Heart right ventricle (tissue), 16 donors: ENCODE data around the gene C1S. TPM values are rescaled to one million over a fixed set of nuclear protein-coding genes. Genes with fewer than 3 reads are reported as not detected.

ENCODE experiments used
- ATAC-seq, 8 donors: fragments of 200-7000 bp; cut with Tn5 transposase; one replicate each; pipeline ENCODE4 v1.9.1; 2020; ENCODE audit warnings: mild to moderate bottlenecking in 8 of 8, moderate library complexity in 8 of 8, moderate number of reproducible peaks in 1 of 8
- DNase-seq, 2 donors: peaks; one replicate each; pipeline ENCODE4 v3.0.0-alpha.2; 2020
- H3K27ac ChIP-seq, 10 donors: fragments of 200-600 bp; sonication (generic) in 2 of 10; one replicate each; pipeline versions ENCODE4 v1.5.0 to v1.8.0; 2020 to 2022; ENCODE audit warnings: mild to moderate bottlenecking in 3 of 10
- H3K27me3 ChIP-seq, 7 donors: fragments of 200-600 bp; one replicate each; pipeline ENCODE4 v1.8.0; 2021 to 2022; ENCODE audit warnings: mild to moderate bottlenecking in 2 of 7
- H3K36me3 ChIP-seq, 9 donors: fragments of 200-600 bp; sonication (generic) in 1 of 9; one replicate each; pipeline versions ENCODE4 v1.5.0 to v1.8.0; 2020 to 2022; ENCODE audit warnings: mild to moderate bottlenecking in 2 of 9
- H3K4me1 ChIP-seq, 9 donors: fragments of 200-600 bp; sonication (generic) in 1 of 9; one replicate each; pipeline versions ENCODE4 v1.5.0 to v1.8.0; 2020 to 2022; ENCODE audit warnings: mild to moderate bottlenecking in 4 of 9
- H3K4me3 ChIP-seq, 10 donors: fragments of 200-600 bp; sonication (generic) in 2 of 10; one replicate each; pipeline versions ENCODE4 v1.5.0 to v1.8.0; 2020 to 2022; ENCODE audit warnings: mild to moderate bottlenecking in 7 of 10, moderate library complexity in 2 of 10
- H3K9me3 ChIP-seq, 11 donors: fragments of 200-600 bp in 10 of 11; sonication (generic) in 2 of 11; one replicate each; pipeline versions ENCODE4 v1.5.0 to v1.8.0; 2013 to 2022; ENCODE audit warnings: mild to moderate bottlenecking in 2 of 11, control low read depth in 1 of 11, moderate library complexity in 1 of 11
- CTCF ChIP-seq, 9 donors: fragments of 200-600 bp; sonication (generic) in 2 of 9; IDR thresholded peaks; one replicate each; pipeline versions ENCODE4 v1.5.0 to v1.8.0; 2021 to 2022; ENCODE audit warnings: antibody characterized with exemption in 9 of 9, mild to moderate bottlenecking in 5 of 9, moderate library complexity in 1 of 9
- WGBS, 2 donors: extraction: QIAGEN DNeasy Blood & Tissue Kit; methylation state at CpG; one replicate each; pipeline ENCODE4 v1.1.7; 2013; ENCODE audit warnings: inconsistent platforms in 1 of 2; 5-methylcytosine and 5-hydroxymethylcytosine counted together
- intact Hi-C, 10 donors: fragments of 100-400 bp; cut with DNase I; formaldehyde crosslinking; loops; one replicate each; pipeline versions ENCODE4 v1.11.1 to v1.14.2; 2022
- polyA plus RNA-seq, 2 donors: library from polyadenylated mRNA; stranded (reverse); fragments of 200-250 nt; gene quantifications; one replicate each; pipeline ENCODE4 v1.2.3, GENCODE V29; 2013
- total RNA-seq, 10 donors: library from RNA; stranded (reverse); fragmentation: NEBNext Ultra II Directional in 3 of 10; extraction: Animal tissue kit (Norgen Biotek cat#: 25700) in 3 of 10; gene quantifications; one replicate each; pipeline versions ENCODE4 v1.2.1 to v1.2.4, GENCODE V29; 2021 to 2023
- donor health status: Arrhythmogenic right ventricular cardiomyopathy.
- donor health status: ischemic (EF 13 %, LVEDD 7.1; RV severe dilation, severe dysfunction).
- donor health status: healthy with polysubstance abuse.
- donor health status: DM: no; HTN: yes; CAD: no.
- donor health status: DM: no; HTN: no; CAD: no.
- donor health status: ischemic (EF 25% LVEDD 6.9; RV normal size, moderate dysfunction).
- donor health status: ischemic (EF 25% LVEDD 5.7; RV mildly dilated, moderate dysfunction).
- donor health status: healthy.
- donor health status: DM: yes; HTN: yes; CAD: no.
- donor health status: Ischemic cardiomyopathy.
- donor health status: ischemic (EF 35%, LVEDD 5.7; RV mildly dilated, moderate dysfunction).
- donor health status: nonischemic (EF 11% LVEDD 7.7; RV severe dilation, severe dysfunction).
- donor health status: DM: yes; HTN: yes; CAD: no.
- donor health status: PGD.
- donor health status: ischemic (EF 29% LVEDD 5.4; RV normal size, mild dysfunction).
- donor health status: nonischemic (EF 23%, LVEDD 6.1; RV moderate dilation, normal function).

C1S gene
- total and polyA plus RNA-seq, 12 donors, result 25.1 to 151 (median 53.5) TPM

GRCh38 chr12:7038591-7038990 lies 21.9 kb upstream of the C1S start:
- no peaks in the 10 kb centered on the region for H3K27me3 ChIP-seq
- no peak overlapping the region for H3K4me3 ChIP-seq
- no peak for TF ChIP-seq CTCF (IDR thresholded peaks at IDR 0.05)
- no peak for DNase-seq
- no peak overlapping the region for H3K27ac ChIP-seq
- no peaks in the 10 kb centered on the region for H3K36me3 ChIP-seq
- no peaks in the 10 kb centered on the region for H3K4me1 ChIP-seq
- 96% methylated on average over 22 of the region's 22 CpGs for WGBS, 2 donors
- H3K9me3 ChIP-seq, result no peaks in the 10 kb centered on the region
- ATAC-seq, result no peak
- intact Hi-C loops, result no loop called here

GRCh38 chr12:7039403-7039802 lies 21.1 kb upstream of the C1S start:
- ATAC-seq, result no peak

DNA sequence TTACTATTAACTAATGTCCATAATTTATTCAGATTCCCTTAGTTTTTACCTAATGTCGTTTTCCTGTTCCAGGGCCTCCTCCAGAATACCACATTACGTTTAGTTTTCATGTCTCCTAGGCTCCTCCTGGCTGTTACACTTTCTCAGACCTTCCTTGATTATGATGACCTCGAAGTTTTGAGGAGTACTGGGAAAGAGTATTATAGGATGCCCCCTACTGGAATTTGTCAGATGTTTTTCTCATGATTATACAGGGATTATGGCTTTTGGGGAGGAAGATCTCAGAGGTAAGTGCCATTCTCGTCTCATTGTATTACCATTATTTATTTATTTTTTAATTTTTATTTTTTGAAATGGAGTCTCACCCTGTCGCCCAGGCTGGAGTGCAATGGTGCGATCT lies 17.7 kb upstream of the C1S start:
- TF ChIP-seq CTCF (IDR thresholded peaks at IDR 0.05), result peak in 8 of 9 donors; percentile 18 to 55 (median 46)

More at GRCh38 chr12:7039403-7039802, 21.1 kb upstream of the C1S start:
- Histone ChIP-seq H3K4me1 (no peaks in the 10 kb centered on the region), H3K9me3 (no peaks in the 10 kb centered on the region), H3K27ac (no peak overlapping the region), H3K4me3 (no peak overlapping the region), H3K27me3 (no peaks in the 10 kb centered on the region), H3K36me3 (no peaks in the 10 kb centered on the region)
- no peak for TF ChIP-seq CTCF (IDR thresholded peaks at IDR 0.05)
- intact Hi-C loops, result no loop called here
- no peak for DNase-seq
- 82 to 84% methylated on average over 10 of the region's 10 CpGs for WGBS, 2 donors

GRCh38 chr12:7045913-7046312 lies 14.6 kb upstream of the C1S start:
- intact Hi-C loops, result loop anchor here in 1 of 10 donors (10.0 kb wide), 1 partner anchor 101 kb away; the partner anchor contains the start of genes C12orf57 and RNU7-1
- no peak for TF ChIP-seq CTCF (IDR thresholded peaks at IDR 0.05)
- Histone ChIP-seq H3K36me3 (no peaks in the 10 kb centered on the region), H3K27ac (no peak overlapping the region), H3K9me3 (no peaks in the 10 kb centered on the region), H3K27me3 (no peaks in the 10 kb centered on the region), H3K4me3 (no peak overlapping the region), H3K4me1 (peaks cover 0 to 16% (median 0%) of the 10 kb centered on the region in 9 donors)
- DNase-seq, result no peak
- WGBS, 2 donors, result 90 to 94% methylated on average over 9 of the region's 9 CpGs
- no peak for ATAC-seq

More for the DNA sequence above, 17.7 kb upstream of the C1S start:
- no peak overlapping the region for H3K27ac ChIP-seq
- H3K4me1 ChIP-seq, result peaks cover 0 to 11% (median 0%) of the 10 kb centered on the region in 9 donors
- DNase-seq (no peak), ATAC-seq (peak in 4 of 8 donors; percentile 56 to 74 (median 60))
- intact Hi-C loops, result loop anchor here in 4 of 10 donors (1.0 to 10.0 kb wide), 5 partner anchors 24 to 99 kb away; partner anchors contain the start of genes C12orf57 (in 3 of the 4) and RNU7-1 (in 1 of the 4)
- H3K27me3 ChIP-seq, result no peaks in the 10 kb centered on the region
- no peak overlapping the region for H3K4me3 ChIP-seq
- no peaks in the 10 kb centered on the region for H3K36me3 ChIP-seq
- H3K9me3 ChIP-seq, result no peaks in the 10 kb centered on the region
- WGBS, 2 donors, result 45 to 55% methylated on average over 6 of the region's 6 CpGs
